ENCODE data around the gene PSMD10.

The PSMD10 gene

DNA sequence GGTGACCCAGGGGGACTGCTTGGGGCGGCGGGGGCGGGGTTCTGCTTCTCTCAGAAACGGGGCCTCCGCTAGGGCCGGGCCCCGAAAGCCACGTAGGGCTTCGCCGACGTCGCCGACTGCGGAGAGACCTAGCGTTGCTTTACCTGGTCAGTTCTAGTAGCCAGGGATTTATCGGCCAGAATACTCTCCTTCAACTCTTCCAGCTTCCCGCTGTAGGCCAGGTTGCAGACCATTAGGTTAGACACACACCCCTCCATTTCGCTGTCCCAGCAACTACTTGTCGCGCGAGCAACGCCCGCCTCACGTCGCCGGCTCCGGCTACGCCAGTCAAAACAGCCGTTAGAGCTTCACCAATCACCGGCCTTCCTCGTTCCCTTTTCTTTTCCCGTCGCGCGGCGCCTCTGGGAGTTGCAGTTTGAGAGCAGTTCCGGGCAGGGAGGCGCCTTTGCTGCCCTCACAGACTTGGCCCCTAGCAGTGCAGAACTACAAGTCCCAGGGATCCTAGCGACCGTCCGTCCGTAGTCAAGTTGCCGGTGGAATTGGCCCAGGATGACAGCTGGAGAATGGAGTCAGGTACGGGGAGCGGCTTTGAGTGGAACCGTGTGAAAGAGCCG lies at the start of gene PSMD10, which contains the start of gene ATG4A:
PSMD10 (minus strand) TSS at position 279 of the 614 bp plus-strand sequence; CDS start at position 257, 22 bp downstream.
ATG4A (plus strand) TSS at position 515 of the 614 bp plus-strand sequence; CDS start at position 564, 49 bp downstream.
- peak; percentile 91 for DNase-seq

- DNase-seq = peak in 1 of 2 donors; percentile 2
Measured at GRCh38 chrX:108138814-108139702, 47.7 kb upstream of the PSMD10 start.

DNA sequence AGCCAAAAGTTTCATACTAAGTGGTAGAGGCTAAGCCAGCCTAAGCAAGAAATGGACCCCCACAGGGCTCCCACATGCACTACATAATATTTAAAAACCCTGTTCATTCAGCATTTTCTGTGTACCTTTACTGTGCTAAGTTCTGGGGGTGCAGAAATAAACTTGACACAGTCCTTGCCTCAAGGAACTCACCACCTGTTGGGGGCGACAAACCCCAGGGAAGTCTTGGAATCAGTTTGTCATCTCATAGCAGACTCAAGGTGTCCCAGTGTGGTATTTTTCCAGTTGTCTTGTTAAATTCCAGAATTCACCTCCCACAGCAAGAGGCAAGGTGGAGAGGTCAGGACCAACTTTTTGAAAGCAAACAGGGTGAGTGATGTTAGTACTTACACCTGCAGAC lies 43.4 kb upstream of the PSMD10 start:
- DNase-seq = no peak

- no peak for DNase-seq
Measured at GRCh38 chrX:108132876-108133275, 41.5 kb upstream of the PSMD10 start.

DNA sequence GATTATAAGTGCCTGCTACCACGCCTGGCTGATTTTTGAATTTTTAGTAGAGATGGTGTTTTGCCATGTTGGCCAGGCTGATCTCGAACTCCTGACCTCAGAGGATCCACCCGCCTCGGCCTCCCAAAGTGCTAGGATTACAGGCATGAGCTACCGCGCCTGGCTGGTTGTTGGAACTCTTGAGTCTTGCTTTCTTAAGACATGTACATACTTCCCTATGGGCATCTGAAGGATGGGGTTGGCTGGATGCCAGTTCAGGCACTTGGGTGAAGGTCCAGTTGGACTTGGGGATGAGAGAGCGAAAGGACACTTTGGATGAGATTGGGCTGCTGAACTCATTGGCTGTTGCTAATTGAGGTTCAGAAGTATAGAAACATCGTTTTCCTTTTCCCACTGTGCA lies 40.7 kb upstream of the PSMD10 start:
- DNase-seq = no peak

- no peak for DNase-seq
Measured at GRCh38 chrX:108131471-108131870, 40.1 kb upstream of the PSMD10 start.

DNA sequence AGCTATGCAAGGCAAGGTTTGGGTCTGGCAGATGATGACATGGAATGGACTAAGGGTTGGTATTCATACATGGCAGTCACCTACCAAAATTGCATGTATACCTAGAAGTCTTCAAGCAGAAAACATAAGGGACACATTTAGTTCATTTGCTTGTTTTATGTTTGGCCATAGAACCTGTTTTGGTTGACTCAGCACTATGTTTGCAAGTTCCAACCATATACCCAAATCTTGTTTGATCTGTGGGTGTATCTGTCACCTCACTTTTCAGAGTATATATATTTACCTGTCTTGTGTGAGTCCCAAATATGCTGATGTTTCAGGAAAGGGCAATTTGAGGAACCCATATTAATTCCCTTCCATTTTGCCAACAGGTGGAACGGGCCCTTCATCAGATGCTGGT lies 39.5 kb upstream of the PSMD10 start:
- DNase-seq = no peak

GRCh38 chrX:108127152-108127551 lies 35.8 kb upstream of the PSMD10 start:
- no peak for DNase-seq

DNA sequence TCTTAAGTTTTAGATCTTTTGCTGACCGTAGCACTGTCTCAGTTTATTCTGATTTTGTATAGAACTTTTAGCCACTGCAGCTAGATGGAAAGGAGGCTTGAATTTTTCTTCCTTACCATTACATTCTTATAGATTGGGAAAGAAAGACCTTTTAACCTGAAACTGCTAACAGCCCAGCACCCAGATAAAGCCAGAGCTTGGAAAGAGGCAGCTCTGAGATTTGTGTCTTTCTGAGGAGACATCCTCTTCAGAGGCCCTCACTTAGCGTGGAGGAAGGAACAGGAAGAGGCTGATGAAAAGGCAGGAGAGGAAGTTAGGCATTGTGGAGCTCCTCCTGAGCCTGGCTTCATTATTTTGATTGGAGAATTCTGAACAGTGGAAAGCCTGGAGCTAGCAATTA lies 35.3 kb upstream of the PSMD10 start:
- no peak for DNase-seq

GRCh38 chrX:108123591-108124366 lies 32.4 kb upstream of the PSMD10 start:
- DNase-seq = no peak

DNA sequence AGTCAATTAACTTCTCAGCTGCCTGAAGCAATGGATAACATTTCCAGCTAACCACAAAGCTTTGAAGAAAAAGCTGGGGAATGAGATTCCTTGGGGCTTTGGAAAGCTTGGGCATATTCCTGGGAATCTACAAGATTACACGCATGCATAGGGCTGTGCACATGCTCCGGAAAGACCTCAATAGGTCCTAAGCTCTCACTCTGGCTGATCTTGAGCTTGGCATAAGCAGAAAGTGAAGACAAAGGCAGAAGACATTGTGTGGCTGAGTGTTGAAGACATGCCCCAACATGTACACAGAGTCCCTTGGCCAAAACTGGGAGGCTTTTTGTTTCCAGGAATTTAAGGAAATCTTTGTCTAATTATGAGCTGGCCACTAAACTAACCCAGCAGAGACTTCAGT lies 31.4 kb upstream of the PSMD10 start:
- DNase-seq = no peak

- no peak for DNase-seq
Measured at GRCh38 chrX:108121291-108121690, 29.9 kb upstream of the PSMD10 start.

DNA sequence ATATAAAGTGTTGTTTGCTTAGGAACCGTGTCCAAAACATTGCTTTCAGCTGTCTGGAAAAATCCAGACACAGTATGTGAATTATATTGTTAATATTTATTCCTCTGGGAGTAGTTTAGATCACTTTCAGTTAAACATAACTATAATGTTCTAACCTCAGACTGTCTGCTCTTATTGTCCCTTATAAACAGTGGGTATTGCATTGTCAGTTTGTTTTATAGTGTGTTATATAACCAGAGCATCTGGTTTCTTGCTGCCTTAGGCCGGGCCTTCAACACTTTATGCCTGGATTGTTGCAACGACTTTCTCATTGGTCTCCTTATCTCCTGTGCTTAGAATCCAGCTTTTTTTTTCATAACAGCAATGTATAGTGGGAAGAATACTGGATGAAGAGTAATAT lies 26.6 kb upstream of the PSMD10 start:
- DNase-seq = no peak

GRCh38 chrX:108114541-108114940 lies 23.2 kb upstream of the PSMD10 start:
- DNase-seq = no peak

DNA sequence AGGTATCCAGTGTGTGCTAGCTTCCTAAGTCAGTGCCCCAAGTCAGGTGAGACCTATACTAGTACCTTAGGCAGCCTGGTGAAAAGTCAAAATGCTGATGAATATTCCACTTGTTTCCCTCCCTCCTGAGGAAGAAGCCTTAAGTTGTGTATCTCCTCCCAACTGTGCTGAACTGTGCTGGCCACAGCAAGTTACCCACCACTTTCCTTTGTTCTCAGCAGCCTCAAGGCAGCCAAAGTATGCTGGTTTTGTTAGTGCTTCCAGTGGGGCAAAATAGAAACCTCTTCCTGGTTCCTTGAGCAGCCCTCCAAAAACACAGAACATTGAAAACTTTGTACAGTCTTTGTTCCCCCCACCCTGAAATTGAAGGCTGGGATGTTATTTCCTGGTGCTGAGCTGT lies 14.1 kb upstream of the PSMD10 start:
- DNase-seq = no peak

DNA sequence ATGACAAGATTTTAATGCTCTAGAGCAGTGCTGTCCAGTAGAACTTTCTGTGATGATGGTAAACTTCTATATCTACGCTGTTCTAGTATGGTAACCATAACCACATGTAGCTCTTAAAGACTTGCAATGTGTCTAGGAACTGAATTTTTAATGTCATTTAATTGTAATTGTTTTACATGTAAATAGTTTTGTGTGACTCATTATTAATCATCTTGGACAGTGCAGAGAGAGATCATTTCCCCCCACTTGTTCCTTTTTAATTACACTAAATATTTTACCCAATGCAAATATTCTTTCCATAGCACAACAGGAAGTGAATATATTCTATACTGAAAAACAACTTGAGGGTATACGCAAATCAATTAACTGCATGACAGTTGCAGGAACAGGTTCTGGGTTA lies 6.0 kb upstream of the PSMD10 start:
- no peak for DNase-seq

DNA sequence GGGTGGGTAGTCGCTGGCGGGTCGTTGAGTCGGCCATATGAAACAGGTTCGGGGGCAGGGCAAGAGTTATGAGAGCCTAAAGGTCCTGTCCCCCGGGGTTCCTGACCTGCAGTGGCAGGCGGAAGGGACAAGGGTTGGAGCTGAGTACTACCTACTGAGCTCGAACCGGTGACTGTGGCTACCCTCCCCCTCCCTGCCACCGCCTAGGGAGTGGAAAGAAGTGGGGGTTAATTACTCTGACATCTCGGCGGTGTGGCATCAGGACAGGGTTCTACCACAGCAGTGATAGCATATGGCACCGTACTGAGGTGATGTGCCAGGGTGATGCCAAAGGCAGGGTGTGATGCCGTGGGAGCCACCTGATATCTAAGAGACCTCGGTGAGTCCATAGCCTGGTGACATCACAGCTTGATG lies 543 bp upstream of the PSMD10 start:
- peak in 1 of 2 donors; percentile 5 for DNase-seq

DNA sequence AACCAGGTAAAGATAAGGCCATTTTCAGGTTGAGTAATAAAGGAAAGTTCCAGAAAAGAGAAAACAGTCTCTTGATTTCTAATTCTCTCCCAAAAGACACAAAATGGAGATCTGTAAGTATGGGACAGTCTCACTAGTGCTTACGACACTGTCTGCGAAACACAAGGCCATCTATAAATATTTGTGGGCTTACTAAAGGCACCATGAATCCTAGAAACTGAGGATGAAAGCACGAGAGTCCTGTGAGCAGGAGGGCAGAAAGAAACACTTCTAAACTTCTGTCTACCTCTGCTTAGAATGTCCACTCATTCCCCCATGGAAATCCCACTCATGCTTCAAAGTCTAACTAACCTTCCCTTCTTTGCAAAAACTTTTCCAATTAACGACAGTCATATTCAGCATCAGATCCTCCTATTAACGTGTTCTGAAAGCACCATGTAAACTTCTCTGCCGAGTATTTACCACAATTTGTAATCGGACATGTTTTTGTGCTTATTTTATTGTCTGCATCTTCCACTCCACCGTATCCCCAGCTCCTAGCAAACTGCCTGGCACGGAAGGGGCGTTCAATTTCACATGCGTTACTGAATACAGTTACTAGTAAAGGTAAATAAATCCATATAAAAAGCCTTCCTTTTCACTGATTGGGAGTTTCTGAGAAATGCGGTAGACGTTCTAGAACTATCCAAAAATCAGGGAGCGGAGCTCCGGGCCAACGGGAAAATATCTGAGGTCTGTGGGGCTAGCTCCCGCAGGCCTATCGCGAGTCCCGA lies 665 bp downstream of the PSMD10 start:
- no peak for DNase-seq

- DNase-seq = no peak
Measured at GRCh38 chrX:108088511-108088910, 2.8 kb downstream of the PSMD10 start.

DNA sequence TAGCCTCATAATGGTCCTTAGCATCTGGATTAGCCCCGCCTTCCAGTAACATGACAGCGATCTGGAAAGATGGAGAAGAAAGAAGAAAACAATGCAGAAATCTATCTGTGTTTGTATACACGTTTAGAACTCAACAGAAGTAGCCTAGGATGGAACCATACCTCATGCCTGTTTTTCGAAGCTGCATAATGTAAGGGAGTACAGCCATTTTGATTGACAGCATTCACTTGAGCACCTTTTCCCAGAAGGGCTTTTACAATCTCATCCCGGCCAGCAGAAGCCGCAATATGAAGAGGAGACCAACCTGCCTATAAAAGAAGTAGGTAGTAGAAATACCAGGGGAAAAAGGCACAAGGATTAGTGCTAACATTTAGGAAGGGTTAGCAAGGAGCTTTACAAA lies 3.5 kb downstream of the PSMD10 start:
- no peak for DNase-seq

GRCh38 chrX:108081110-108081509 lies 10.2 kb downstream of the PSMD10 start:
- DNase-seq = no peak

GRCh38 chrX:108072746-108073145 lies 18.6 kb downstream of the PSMD10 start:
- DNase-seq = no peak

- DNase-seq = no peak
Measured at GRCh38 chrX:108071578-108071977, 19.8 kb downstream of the PSMD10 start.
